ENCODE data around the gene PNRC1.
"Not testable (repeated sequence)": the region's sequence is repeated elsewhere in the genome, so short reads cannot be mapped to it uniquely, and the experiment has no call there.

The PNRC1 gene

GRCh38 chr6:89116702-89117101 lies 36.2 kb downstream of the PNRC1 start:
- no peak for DNase-seq

- peak; percentile 29 for DNase-seq
Measured at GRCh38 chr6:89117211-89118108, 36.9 kb downstream of the PNRC1 start, which contains the start of gene SRSF12. Gene SRSF12 (minus strand): TSS chr6:89118071. CDS start chr6:89117887, 184 bp downstream.

- DNase-seq, result no peak
Measured at GRCh38 chr6:89118931-89119330, 38.4 kb downstream of the PNRC1 start.

- no peak for DNase-seq
Measured at GRCh38 chr6:89120371-89120770, 39.8 kb downstream of the PNRC1 start.

- DNase-seq, result no peak
Measured at GRCh38 chr6:89121934-89122333, 41.4 kb downstream of the PNRC1 start.

- peak; percentile 28 for DNase-seq
Measured at GRCh38 chr6:89122625-89123024, 42.1 kb downstream of the PNRC1 start.

GRCh38 chr6:89128256-89128671 lies 47.7 kb downstream of the PNRC1 start:
- DNase-seq, result not testable (repeated sequence)

- no peak for DNase-seq
Measured at GRCh38 chr6:89131599-89131998, 51.0 kb downstream of the PNRC1 start.

- DNase-seq, result no peak
Measured at GRCh38 chr6:89132057-89132456, 51.5 kb downstream of the PNRC1 start.

GRCh38 chr6:89133981-89134380 lies 53.4 kb downstream of the PNRC1 start:
- no peak for DNase-seq

GRCh38 chr6:89134723-89135122 lies 54.2 kb downstream of the PNRC1 start:
- no peak for DNase-seq
